SH-SY5Y (cell line): ENCODE measurements around the gene NAV2.

Experiments used
- GATA2 ChIP-seq: IDR thresholded peaks from 2 replicates; pipeline ENCODE4 v1.6.1; 2011; ENCODE audit warnings: mild to moderate bottlenecking, low read depth, low read length
- GATA3 ChIP-seq: IDR thresholded peaks from 2 replicates; pipeline ENCODE4 v1.6.1; 2011; ENCODE audit warnings: low read depth, mild to moderate bottlenecking, low read length, moderate library complexity

- TF ChIP-seq GATA2 (no peak), GATA3 (no peak)
Measured at GRCh38 chr11:19940831-19941230, 228.2 kb downstream of the NAV2 start.
